DOHH2 (cell line): ENCODE results near the gene TGM3.

ENCODE experiments used
- H3F3A ChIP-seq: fragments of 200-600 bp; sonication (generic), shearing (Covaris generic); 2 replicates; pipeline ENCODE4 v1.6.0; 2016; ENCODE audit warnings: antibody characterized with exemption, mild to moderate bottlenecking; ENCODE audit not compliant: control insufficient read depth, insufficient read depth
- H3K27ac ChIP-seq: fragments of 200-600 bp; sonication (generic); 2 replicates; pipeline ENCODE4 v1.5.1; 2014; ENCODE audit warnings: low read depth, mild to moderate bottlenecking, low read length, moderate library complexity
- H3K27me3 ChIP-seq: fragments of 200-600 bp; sonication (generic); 2 replicates; pipeline ENCODE4 v1.6.1; 2014; ENCODE audit warnings: mild to moderate bottlenecking, low read length, mixed read lengths; ENCODE audit not compliant: control insufficient read depth
- H3K36me3 ChIP-seq: fragments of 200-600 bp; sonication (generic); 2 replicates; pipeline ENCODE4 v1.6.1; 2014; ENCODE audit warnings: mild to moderate bottlenecking, low read length, moderate library complexity, mixed read lengths; ENCODE audit not compliant: control insufficient read depth
- H3K4me1 ChIP-seq: fragments of 200-600 bp; sonication (generic); 2 replicates; pipeline ENCODE4 v1.6.1; 2014; ENCODE audit warnings: mild to moderate bottlenecking, low read length, mixed read lengths; ENCODE audit not compliant: control insufficient read depth
- H3K4me2 ChIP-seq: fragments of 200-600 bp; sonication (generic); 2 replicates; pipeline ENCODE4 v1.6.0; 2014; ENCODE audit warnings: mild to moderate bottlenecking, low read length, moderate library complexity
- H3K4me3 ChIP-seq: fragments of 200-600 bp; sonication (generic); 2 replicates; pipeline ENCODE4 v1.5.1; 2014; ENCODE audit warnings: mild to moderate bottlenecking, low read length, mixed read lengths
- H3K79me2 ChIP-seq: fragments of 200-600 bp; sonication (generic); 2 replicates; pipeline ENCODE4 v1.6.1; 2014; ENCODE audit warnings: mild to moderate bottlenecking, low read length, mixed read lengths; ENCODE audit not compliant: control insufficient read depth
- H3K9me2 ChIP-seq: fragments of 200-600 bp; sonication (generic); replicated peaks from 2 replicates; pipeline ENCODE4 v1.6.1; 2014; ENCODE audit warnings: mild to moderate bottlenecking, low read length, mixed read lengths; ENCODE audit not compliant: control insufficient read depth
- H3K9me3 ChIP-seq: fragments of 200-600 bp; sonication (generic); 2 replicates; pipeline ENCODE4 v1.6.1; 2014; ENCODE audit warnings: antibody characterized with exemption, low read length, mixed read lengths; ENCODE audit not compliant: control insufficient read depth, insufficient read depth
- H4K20me1 ChIP-seq: fragments of 200-600 bp; sonication (generic); 2 replicates; pipeline ENCODE4 v1.6.0; 2014; ENCODE audit warnings: low read depth, mild to moderate bottlenecking, antibody characterized with exemption, low read length, moderate library complexity; ENCODE audit not compliant: control insufficient read depth, insufficient read depth
- EZH2phosphoT487 ChIP-seq: fragments of 200-600 bp; sonication (generic); IDR thresholded peaks from 2 replicates; pipeline ENCODE4 v1.6.1; 2017; ENCODE audit warnings: borderline replicate concordance, mild to moderate bottlenecking, antibody characterized with exemption, low read length, moderate library complexity, mixed read lengths
- TF ChIP-seq, protein P1 (sequence below): fragments of 200-600 bp; sonication (generic); IDR thresholded peaks from one replicate; pipeline ENCODE4 v1.5.1; 2014; ENCODE audit warnings: antibody characterized with exemption, mild to moderate bottlenecking, low read depth, low read length; ENCODE audit not compliant: poor library complexity, severe bottlenecking

The TGM3 gene

DNA sequence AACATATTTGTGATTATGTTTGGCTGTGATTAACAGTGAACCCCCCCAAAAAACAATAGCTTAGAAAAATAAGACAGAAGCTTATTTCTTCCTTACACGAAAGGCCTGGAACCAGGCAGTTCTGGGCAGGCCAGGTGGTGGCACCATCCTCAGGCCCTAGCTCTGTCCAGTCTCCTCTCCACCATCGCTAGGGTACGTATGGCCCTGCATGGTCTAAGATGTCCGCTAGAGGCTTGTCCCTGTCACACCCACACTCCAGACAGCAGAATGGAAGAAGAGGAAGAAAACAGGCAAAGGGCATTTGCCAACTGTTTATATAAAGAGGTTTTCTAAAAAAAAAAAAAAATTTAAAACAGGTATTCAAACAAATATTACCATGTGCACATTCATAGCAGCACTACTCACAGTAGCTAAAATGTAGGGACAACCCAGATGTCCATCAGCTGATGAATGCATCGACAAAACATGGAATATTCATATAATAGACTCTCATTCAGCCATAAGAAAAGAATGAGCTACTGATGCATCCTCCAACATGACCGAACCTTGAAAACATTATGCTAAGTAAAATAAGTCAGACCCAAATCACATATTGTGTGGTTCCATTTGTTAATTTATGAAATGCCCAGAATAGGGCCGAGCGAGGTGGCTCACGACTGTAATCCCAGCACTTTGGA lies 6.7 kb downstream of the TGM3 start:
- no peak overlapping the region for H3K4me2 ChIP-seq
- H3K27ac ChIP-seq = no peak overlapping the region
- no peaks in the 10 kb centered on the region for H3K9me3 ChIP-seq
- TF ChIP-seq, protein P1, sequence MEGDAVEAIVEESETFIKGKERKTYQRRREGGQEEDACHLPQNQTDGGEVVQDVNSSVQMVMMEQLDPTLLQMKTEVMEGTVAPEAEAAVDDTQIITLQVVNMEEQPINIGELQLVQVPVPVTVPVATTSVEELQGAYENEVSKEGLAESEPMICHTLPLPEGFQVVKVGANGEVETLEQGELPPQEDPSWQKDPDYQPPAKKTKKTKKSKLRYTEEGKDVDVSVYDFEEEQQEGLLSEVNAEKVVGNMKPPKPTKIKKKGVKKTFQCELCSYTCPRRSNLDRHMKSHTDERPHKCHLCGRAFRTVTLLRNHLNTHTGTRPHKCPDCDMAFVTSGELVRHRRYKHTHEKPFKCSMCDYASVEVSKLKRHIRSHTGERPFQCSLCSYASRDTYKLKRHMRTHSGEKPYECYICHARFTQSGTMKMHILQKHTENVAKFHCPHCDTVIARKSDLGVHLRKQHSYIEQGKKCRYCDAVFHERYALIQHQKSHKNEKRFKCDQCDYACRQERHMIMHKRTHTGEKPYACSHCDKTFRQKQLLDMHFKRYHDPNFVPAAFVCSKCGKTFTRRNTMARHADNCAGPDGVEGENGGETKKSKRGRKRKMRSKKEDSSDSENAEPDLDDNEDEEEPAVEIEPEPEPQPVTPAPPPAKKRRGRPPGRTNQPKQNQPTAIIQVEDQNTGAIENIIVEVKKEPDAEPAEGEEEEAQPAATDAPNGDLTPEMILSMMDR = no peak
- TF ChIP-seq EZH2phosphoT487 = no peak
- peaks cover 2% of the 10 kb centered on the region; the same call in 1 of the 2 replicates for H3K27me3 ChIP-seq
- H3K36me3 ChIP-seq = no peaks in the 10 kb centered on the region
- H3K4me1 ChIP-seq = peaks cover 9% of the 10 kb centered on the region
- H3K79me2 ChIP-seq = no peaks in the 10 kb centered on the region
- H3K9me2 ChIP-seq = no peaks in the 10 kb centered on the region
- peaks cover 2% of the 10 kb centered on the region; the same call in 1 of the 2 replicates for H4K20me1 ChIP-seq
- H3F3A ChIP-seq = no peaks in the 10 kb centered on the region
- H3K4me3 ChIP-seq = no peak overlapping the region

DNA sequence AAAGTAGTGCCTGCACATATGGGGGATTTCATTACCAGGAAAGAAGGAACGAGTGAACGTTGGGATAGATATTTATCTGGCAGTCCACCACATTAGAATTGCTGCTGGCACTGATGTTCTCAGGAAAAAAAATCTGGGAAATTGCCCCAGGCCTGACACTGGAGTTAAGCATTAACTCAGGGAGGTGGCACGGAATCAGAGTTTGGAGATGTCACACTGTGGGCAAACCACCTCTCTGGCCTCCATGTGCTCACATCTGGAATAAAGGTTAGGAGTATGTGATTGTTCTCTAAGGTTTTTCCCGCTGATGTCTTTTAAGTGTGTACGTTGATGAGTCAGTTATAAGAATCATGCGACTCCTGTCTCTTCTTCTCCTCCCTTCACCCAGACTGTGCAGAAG lies 7.9 kb downstream of the TGM3 start:
- H3K4me2 ChIP-seq = no peak overlapping the region
- peaks cover 2% of the 10 kb centered on the region; the same call in 1 of the 2 replicates for H3K27me3 ChIP-seq
- no peaks in the 10 kb centered on the region for H3K36me3 ChIP-seq
- no peaks in the 10 kb centered on the region for H3K9me2 ChIP-seq
- H3F3A ChIP-seq = no peaks in the 10 kb centered on the region
- no peaks in the 10 kb centered on the region for H3K9me3 ChIP-seq
- TF ChIP-seq, protein P1 = no peak
- TF ChIP-seq EZH2phosphoT487 = no peak
- no peaks in the 10 kb centered on the region for H3K79me2 ChIP-seq
- no peak overlapping the region for H3K27ac ChIP-seq
- H4K20me1 ChIP-seq = peaks cover 2% of the 10 kb centered on the region; the same call in 1 of the 2 replicates
- H3K4me3 ChIP-seq = no peak overlapping the region
- H3K4me1 ChIP-seq = peaks cover 9% of the 10 kb centered on the region

DNA sequence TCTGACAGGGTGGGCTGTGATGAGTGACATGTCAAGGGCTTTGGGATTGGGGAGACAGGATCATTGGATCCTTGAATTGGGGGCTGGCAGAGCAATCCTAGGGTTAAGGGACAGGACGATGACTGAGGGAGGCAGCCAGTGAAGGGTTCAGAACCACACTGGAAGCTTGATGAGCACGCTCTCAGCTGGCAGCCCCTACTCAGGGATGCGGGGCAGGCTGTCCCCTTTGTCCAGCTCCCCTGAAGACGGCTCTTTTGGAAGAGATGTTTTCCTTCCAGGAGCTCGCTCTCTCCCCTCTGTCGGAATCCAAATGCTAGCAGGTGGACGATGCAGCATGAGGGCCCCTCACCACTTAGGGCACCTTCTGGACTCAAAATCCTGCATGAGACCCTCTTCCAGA lies 8.4 kb downstream of the TGM3 start:
- Histone ChIP-seq H3K79me2 (no peaks in the 10 kb centered on the region), H3K9me2 (no peaks in the 10 kb centered on the region), H3K36me3 (no peaks in the 10 kb centered on the region), H3K27me3 (peaks cover 2% of the 10 kb centered on the region; the same call in 1 of the 2 replicates), H3K4me3 (no peak overlapping the region), H3K4me2 (no peak overlapping the region), H3K27ac (no peak overlapping the region), H3K4me1 (peaks cover 9% of the 10 kb centered on the region), H3K9me3 (no peaks in the 10 kb centered on the region), H4K20me1 (peaks cover 2% of the 10 kb centered on the region; the same call in 1 of the 2 replicates), H3F3A (no peaks in the 10 kb centered on the region)
- TF ChIP-seq, protein P1 = no peak
- TF ChIP-seq EZH2phosphoT487 = no peak
